Gastroesophageal sphincter (tissue), 3 donors: ENCODE data around the gene PSMD4.

Source experiments
- CTCF ChIP-seq, 4 experiments: fragments of 200-600 bp in 2 of 4; fragments of 450-650 bp in 2 of 4; sonication (generic) in 1 of 4; IDR thresholded peaks; one replicate each; pipeline ENCODE4 v1.5.1; 2017 to 2019; ENCODE audit warnings: antibody characterized with exemption in 4 of 4, mild to moderate bottlenecking in 2 of 4, moderate library complexity in 2 of 4
- POLR2AphosphoS5 ChIP-seq: sonication (generic); formaldehyde crosslinking; IDR thresholded peaks from one replicate; pipeline ENCODE4 v1.6.1; 2017; ENCODE audit warnings: antibody characterized with exemption

- TF ChIP-seq POLR2AphosphoS5 = no peak
- no peak for TF ChIP-seq CTCF (IDR thresholded peaks at IDR 0.05)
Observed at GRCh38 chr1:151246786-151247185, 7.7 kb upstream of the PSMD4 start.
